Neural cell (in vitro differentiated cells): ENCODE results near the gene HES3. TPM values are rescaled to one million over a fixed set of nuclear protein-coding genes. Genes with fewer than 3 reads are reported as not detected.

Source experiments
- H2AFZ ChIP-seq: fragments of 200-600, 300-800 bp; sonication (generic), shearing (Covaris generic); 2 replicates; pipeline ENCODE4 v1.6.0; 2014; ENCODE audit warnings: low read depth, mild to moderate bottlenecking, antibody characterized with exemption, low read length, moderate library complexity
- H3F3A ChIP-seq: fragments of 200-600 bp; shearing (Covaris generic); 2 replicates; pipeline ENCODE4 v1.6.1; 2016; ENCODE audit warnings: mild to moderate bottlenecking, moderate library complexity, mixed read lengths, antibody characterized with exemption, low read length; ENCODE audit not compliant: insufficient read depth, poor library complexity, severe bottlenecking
- H3K27ac ChIP-seq: fragments of 200-600, 300-800 bp; sonication (generic), shearing (Covaris generic); 2 replicates; pipeline ENCODE4 v1.5.1; 2014; ENCODE audit warnings: mild to moderate bottlenecking, low read length, moderate library complexity
- H3K27me3 ChIP-seq: fragments of 300-800, 200-600 bp; sonication (generic), shearing (Covaris generic); 2 replicates; pipeline ENCODE4 v1.6.0; 2014; ENCODE audit warnings: mild to moderate bottlenecking, low read depth, low read length, moderate library complexity; ENCODE audit not compliant: insufficient read depth
- H3K36me3 ChIP-seq: fragments of 300-800, 200-600 bp; sonication (generic), shearing (Covaris generic); 2 replicates; pipeline ENCODE4 v1.5.1; 2014; ENCODE audit warnings: mild to moderate bottlenecking, antibody characterized with exemption, low read length, moderate library complexity; ENCODE audit not compliant: insufficient read depth
- H3K4me2 ChIP-seq: fragments of 300-800, 200-600 bp; sonication (generic), shearing (Covaris generic); 2 replicates; pipeline ENCODE4 v1.6.0; 2014; ENCODE audit warnings: mild to moderate bottlenecking, low read length
- H3K4me3 ChIP-seq: fragments of 300-800, 200-600 bp; sonication (generic), shearing (Covaris generic); 2 replicates; pipeline ENCODE4 v1.5.1; 2014; ENCODE audit warnings: mild to moderate bottlenecking, low read length, moderate library complexity
- H3K79me2 ChIP-seq: fragments of 200-600 bp; shearing (Covaris generic); replicated peaks from 2 replicates; pipeline ENCODE4 v1.6.0; 2014; ENCODE audit warnings: mild to moderate bottlenecking, low read length, moderate library complexity; ENCODE audit not compliant: insufficient read depth
- H3K9ac ChIP-seq: fragments of 300-800, 200-600 bp; sonication (generic), shearing (Covaris generic); 2 replicates; pipeline ENCODE4 v1.6.1; 2016; ENCODE audit warnings: mild to moderate bottlenecking, low read length, mixed read lengths
- H3K9me2 ChIP-seq: fragments of 200-600 bp; shearing (Covaris generic); 2 replicates; pipeline ENCODE4 v1.6.1; 2016; ENCODE audit warnings: mild to moderate bottlenecking, low read length, mixed read lengths; ENCODE audit not compliant: insufficient read depth
- H3K9me3 ChIP-seq: fragments of 200-600, 300-800 bp; sonication (generic), shearing (Covaris generic); 2 replicates; pipeline ENCODE4 v1.6.1; 2016; ENCODE audit warnings: mild to moderate bottlenecking, mixed run types, low read length, moderate library complexity, mixed read lengths
- H4K20me1 ChIP-seq: fragments of 200-600 bp; shearing (Covaris generic); 2 replicates; pipeline ENCODE4 v1.6.1; 2016; ENCODE audit warnings: mild to moderate bottlenecking, mixed run types; ENCODE audit not compliant: insufficient read depth
- EP300 ChIP-seq: fragments of 450-650 bp; conservative IDR thresholded peaks from 2 replicates; pipeline ENCODE4 v1.6.1; 2014; ENCODE audit warnings: antibody characterized with exemption, mild to moderate bottlenecking, moderate library complexity; ENCODE audit not compliant: poor library complexity, severe bottlenecking
- EZH2 ChIP-seq: fragments of 200-600, 300-800 bp; shearing (Covaris generic), sonication (generic); IDR thresholded peaks from 2 replicates; pipeline ENCODE4 v1.6.1; 2014; ENCODE audit warnings: antibody characterized with exemption, low read length, borderline replicate concordance, mild to moderate bottlenecking; ENCODE audit not compliant: insufficient read depth, poor library complexity, severe bottlenecking
- MXI1 ChIP-seq: fragments of 450-650 bp; conservative IDR thresholded peaks from 2 replicates; pipeline ENCODE4 v1.6.1; 2014; ENCODE audit warnings: antibody characterized with exemption, mild to moderate bottlenecking; ENCODE audit not compliant: poor library complexity, severe bottlenecking
- POLR2AphosphoS5 ChIP-seq: IDR thresholded peaks from 2 replicates; pipeline ENCODE4 v1.6.1; 2012
- RAD21 ChIP-seq: fragments of 450-650 bp; conservative IDR thresholded peaks from 2 replicates; pipeline ENCODE4 v1.6.1; 2014; ENCODE audit warnings: antibody characterized with exemption, mild to moderate bottlenecking, moderate library complexity
- SMC3 ChIP-seq: fragments of 450-650 bp; conservative IDR thresholded peaks from 2 replicates; pipeline ENCODE4 v1.6.1; 2014; ENCODE audit warnings: antibody characterized with exemption, mild to moderate bottlenecking, moderate library complexity; ENCODE audit not compliant: poor library complexity
- TAF1 ChIP-seq: IDR thresholded peaks from 2 replicates; pipeline ENCODE4 v1.6.1; 2012; ENCODE audit warnings: low read depth
- polyA plus RNA-seq: library from polyadenylated mRNA; depleted of rRNA; stranded (reverse); fragments of >200 nt; gene quantifications from 2 replicates; pipeline ENCODE4 v1.2.3, GENCODE V29; 2014
- TF ChIP-seq, protein P1 (sequence below): fragments of 450-650 bp; IDR thresholded peaks from 2 replicates; pipeline ENCODE4 v1.5.1; 2014; ENCODE audit warnings: antibody characterized with exemption, mild to moderate bottlenecking, moderate library complexity; ENCODE audit not compliant: poor library complexity, severe bottlenecking
- TF ChIP-seq, protein P2 (sequence below): IDR thresholded peaks from 2 replicates; pipeline ENCODE4 v1.6.1; 2012; ENCODE audit warnings: borderline replicate concordance

Gene HES3
- polyA plus RNA-seq, 1 donor from 2014 or later, result not detected

DNA sequence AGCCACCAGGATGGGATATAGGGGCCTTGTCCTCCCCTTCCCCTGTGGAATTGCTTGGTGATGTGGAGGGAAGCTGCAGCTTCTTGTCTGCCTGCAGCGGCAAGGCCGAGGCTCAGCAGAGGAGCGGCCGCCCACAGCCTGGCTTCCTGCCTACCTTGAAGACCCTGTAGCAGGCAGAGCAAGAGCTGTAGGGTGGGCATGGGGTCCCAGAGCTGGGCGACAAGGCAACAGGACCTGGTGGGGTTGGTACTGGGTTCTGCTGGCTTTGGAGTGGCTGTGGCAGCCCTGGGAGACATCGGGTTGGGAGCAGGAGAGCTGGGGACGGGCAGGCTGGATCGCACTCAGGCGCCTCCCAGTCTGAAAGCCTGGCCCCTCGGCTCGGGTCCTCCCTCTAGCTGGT is 22.7 kb downstream of the HES3 start:
- Histone ChIP-seq H4K20me1 (no peaks in the 10 kb centered on the region), H2AFZ (no peak overlapping the region), H3K27ac (no peak overlapping the region), H3K4me3 (no peak overlapping the region), H3K4me2 (no peak overlapping the region), H3F3A (no peaks in the 10 kb centered on the region), H3K9me3 (no peaks in the 10 kb centered on the region), H3K9ac (no peak overlapping the region), H3K36me3 (no peaks in the 10 kb centered on the region), H3K79me2 (no peaks in the 10 kb centered on the region), H3K27me3 (no peaks in the 10 kb centered on the region), H3K9me2 (no peaks in the 10 kb centered on the region)
- TF ChIP-seq EP300 (no peak), TAF1 (no peak), POLR2AphosphoS5 (no peak), SMC3 (no peak), MXI1 (no peak), EZH2 (no peak), RAD21 (no peak)
- TF ChIP-seq, protein P1, sequence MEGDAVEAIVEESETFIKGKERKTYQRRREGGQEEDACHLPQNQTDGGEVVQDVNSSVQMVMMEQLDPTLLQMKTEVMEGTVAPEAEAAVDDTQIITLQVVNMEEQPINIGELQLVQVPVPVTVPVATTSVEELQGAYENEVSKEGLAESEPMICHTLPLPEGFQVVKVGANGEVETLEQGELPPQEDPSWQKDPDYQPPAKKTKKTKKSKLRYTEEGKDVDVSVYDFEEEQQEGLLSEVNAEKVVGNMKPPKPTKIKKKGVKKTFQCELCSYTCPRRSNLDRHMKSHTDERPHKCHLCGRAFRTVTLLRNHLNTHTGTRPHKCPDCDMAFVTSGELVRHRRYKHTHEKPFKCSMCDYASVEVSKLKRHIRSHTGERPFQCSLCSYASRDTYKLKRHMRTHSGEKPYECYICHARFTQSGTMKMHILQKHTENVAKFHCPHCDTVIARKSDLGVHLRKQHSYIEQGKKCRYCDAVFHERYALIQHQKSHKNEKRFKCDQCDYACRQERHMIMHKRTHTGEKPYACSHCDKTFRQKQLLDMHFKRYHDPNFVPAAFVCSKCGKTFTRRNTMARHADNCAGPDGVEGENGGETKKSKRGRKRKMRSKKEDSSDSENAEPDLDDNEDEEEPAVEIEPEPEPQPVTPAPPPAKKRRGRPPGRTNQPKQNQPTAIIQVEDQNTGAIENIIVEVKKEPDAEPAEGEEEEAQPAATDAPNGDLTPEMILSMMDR, result no peak
- TF ChIP-seq, protein P2, sequence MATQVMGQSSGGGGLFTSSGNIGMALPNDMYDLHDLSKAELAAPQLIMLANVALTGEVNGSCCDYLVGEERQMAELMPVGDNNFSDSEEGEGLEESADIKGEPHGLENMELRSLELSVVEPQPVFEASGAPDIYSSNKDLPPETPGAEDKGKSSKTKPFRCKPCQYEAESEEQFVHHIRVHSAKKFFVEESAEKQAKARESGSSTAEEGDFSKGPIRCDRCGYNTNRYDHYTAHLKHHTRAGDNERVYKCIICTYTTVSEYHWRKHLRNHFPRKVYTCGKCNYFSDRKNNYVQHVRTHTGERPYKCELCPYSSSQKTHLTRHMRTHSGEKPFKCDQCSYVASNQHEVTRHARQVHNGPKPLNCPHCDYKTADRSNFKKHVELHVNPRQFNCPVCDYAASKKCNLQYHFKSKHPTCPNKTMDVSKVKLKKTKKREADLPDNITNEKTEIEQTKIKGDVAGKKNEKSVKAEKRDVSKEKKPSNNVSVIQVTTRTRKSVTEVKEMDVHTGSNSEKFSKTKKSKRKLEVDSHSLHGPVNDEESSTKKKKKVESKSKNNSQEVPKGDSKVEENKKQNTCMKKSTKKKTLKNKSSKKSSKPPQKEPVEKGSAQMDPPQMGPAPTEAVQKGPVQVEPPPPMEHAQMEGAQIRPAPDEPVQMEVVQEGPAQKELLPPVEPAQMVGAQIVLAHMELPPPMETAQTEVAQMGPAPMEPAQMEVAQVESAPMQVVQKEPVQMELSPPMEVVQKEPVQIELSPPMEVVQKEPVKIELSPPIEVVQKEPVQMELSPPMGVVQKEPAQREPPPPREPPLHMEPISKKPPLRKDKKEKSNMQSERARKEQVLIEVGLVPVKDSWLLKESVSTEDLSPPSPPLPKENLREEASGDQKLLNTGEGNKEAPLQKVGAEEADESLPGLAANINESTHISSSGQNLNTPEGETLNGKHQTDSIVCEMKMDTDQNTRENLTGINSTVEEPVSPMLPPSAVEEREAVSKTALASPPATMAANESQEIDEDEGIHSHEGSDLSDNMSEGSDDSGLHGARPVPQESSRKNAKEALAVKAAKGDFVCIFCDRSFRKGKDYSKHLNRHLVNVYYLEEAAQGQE, result no peak

DNA sequence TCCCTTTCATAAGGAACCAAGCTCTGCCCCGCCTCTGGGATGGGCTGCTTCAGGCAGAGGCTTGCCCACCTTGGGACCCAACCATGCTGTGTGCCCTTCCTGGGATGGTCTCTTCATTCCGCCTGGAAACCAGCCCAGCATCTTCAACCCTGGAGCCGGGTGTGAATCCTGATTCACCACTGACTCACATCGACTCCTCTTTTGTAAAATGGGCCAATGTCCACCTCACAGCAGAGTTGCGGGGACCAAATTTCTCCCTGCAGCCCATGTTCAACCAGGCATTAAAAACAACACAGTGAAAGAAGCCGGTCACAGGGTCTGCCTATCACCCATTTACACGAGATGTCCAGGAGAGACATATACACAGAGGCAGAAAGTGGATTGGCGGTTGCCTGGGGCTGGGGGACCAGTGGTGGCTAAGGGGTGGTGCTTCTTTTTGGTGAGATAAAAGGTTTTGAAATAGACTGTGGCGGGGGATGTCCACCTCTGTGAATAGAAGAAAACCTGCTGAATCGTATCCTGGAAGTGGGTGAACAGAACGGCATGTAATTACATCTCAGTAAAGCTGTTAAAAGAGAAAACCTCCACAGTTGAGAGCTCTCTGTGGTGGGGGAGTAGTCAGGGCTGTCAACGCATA is 23.8 kb downstream of the HES3 start:
- no peak overlapping the region for H3K9ac ChIP-seq
- no peak overlapping the region for H3K27ac ChIP-seq
- no peak for TF ChIP-seq MXI1
- TF ChIP-seq, protein P2, result no peak
- TF ChIP-seq EZH2, result no peak
- no peak for TF ChIP-seq SMC3
- TF ChIP-seq, protein P1, result no peak
- no peak for TF ChIP-seq RAD21
- TF ChIP-seq EP300, result no peak
- no peak for TF ChIP-seq POLR2AphosphoS5
- no peak for TF ChIP-seq TAF1

More for the DNA sequence above, 23.8 kb downstream of the HES3 start:
- Histone ChIP-seq H3K9me2 (no peaks in the 10 kb centered on the region), H3K36me3 (no peaks in the 10 kb centered on the region), H4K20me1 (no peaks in the 10 kb centered on the region), H3K27me3 (no peaks in the 10 kb centered on the region), H3K79me2 (no peaks in the 10 kb centered on the region), H3K4me2 (no peak overlapping the region), H3K4me3 (no peak overlapping the region), H2AFZ (no peak overlapping the region), H3K9me3 (no peaks in the 10 kb centered on the region), H3F3A (no peaks in the 10 kb centered on the region)
